GM19395 (cell line): ENCODE data around the gene GYPE.
A peak's percentile ranks its signal among the peaks of the same experiment; 100 is the strongest.
"Not testable (repeated sequence)": the region's sequence is repeated elsewhere in the genome, so short reads cannot be mapped to it uniquely, and the experiment has no call there.

Experiments
- ATAC-seq: cut with Tn5 transposase; IDR thresholded peaks from one replicate; pipeline ENCODE4 v1.9.1; 2021; ENCODE audit warnings: mild to moderate bottlenecking, moderate library complexity; ENCODE audit not compliant: unreplicated experiment

The GYPE gene

DNA sequence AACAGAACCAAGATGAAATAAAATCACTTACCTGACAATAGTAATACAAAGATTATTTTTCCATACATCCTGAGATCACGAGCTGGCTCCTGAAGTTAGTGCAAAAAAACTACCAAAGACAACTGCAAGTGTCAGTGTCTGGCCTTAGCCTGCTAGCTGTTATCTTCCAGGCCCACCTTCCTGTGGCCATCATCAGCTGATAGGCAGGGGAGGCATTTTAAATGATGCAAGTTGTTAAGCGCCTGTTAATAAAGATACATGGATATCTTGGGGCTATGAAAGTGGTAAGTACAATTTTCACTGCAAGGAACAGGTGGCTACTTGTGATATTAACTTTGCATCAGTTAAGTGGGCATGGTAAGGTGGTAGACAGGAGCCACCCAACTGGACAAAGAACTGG is at the start of gene GYPE:
Gene GYPE (minus strand): TSS at position 120 of the 400 bp plus-strand sequence. CDS start 52 bp downstream, at position 68.
- ATAC-seq, result not testable (repeated sequence)

GRCh38 chr4:143951458-143951972 is 46.2 kb upstream of the GYPE start:
- not testable (repeated sequence) for ATAC-seq

DNA sequence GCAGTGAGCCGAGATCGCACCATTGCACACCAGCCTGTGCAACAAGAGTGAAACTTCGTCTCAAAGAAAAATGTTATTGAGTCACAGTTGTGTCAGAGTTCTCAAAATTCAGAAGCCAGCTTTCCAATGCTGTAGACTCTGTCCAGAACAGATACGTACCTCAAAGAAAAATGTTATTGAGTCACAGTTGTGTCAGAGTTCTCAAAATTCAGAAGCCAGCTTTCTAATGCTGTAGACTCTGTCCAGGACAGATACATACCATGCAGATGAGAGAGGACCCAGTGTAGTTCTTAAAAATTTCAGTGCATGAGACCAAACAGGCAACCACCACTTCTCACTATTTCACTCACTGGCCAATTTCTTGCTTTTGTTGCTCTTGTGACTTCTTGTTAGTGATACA is 45.6 kb upstream of the GYPE start:
- ATAC-seq, result not testable (repeated sequence)

DNA sequence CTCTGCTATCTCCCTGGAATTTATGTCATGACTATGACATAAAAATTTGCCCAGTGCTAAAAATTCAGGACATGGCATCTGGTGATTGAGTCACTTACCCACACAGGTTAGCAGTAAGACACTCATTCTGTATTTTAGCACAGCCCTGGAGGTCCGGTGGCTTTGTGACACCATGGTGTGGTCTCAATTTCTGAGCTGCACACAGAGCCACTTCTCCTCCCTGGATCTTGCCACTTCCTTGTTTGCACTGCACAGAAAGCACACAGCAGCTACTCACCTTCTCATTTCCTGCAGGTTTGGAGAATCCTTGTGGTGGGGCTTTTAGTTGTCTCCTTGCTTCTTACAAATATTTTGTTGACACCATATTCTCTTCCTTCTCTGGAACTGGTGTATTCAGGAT is 44.8 kb upstream of the GYPE start:
- ATAC-seq, result not testable (repeated sequence)

- not testable (repeated sequence) for ATAC-seq
Measured at GRCh38 chr4:143947493-143947892, 42.1 kb upstream of the GYPE start.

- ATAC-seq, result not testable (repeated sequence)
Measured at GRCh38 chr4:143940708-143941107, 35.3 kb upstream of the GYPE start.

GRCh38 chr4:143939528-143939927 is 34.2 kb upstream of the GYPE start:
- ATAC-seq, result no peak

DNA sequence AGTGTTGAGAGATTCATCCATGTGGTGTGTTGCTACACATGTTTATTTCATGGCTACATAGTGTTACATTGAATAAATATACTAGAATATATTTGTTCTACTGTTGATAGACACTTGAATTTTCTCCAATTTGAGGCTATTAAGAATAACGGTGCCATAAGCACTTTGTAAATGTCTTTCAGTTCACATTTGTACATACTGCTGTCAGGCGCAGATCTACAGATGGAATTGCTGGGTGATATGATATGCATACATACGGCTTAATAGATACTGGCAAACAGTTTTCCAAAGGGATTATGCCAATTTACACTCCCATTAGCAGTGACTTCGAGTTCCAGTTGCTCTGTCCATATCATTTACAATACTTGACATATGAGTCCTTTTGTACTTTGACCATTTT is 33.5 kb upstream of the GYPE start:
- ATAC-seq, result not testable (repeated sequence)

GRCh38 chr4:143921181-143921580 is 15.8 kb upstream of the GYPE start:
- no peak for ATAC-seq

GRCh38 chr4:143916485-143916884 is 11.1 kb upstream of the GYPE start:
- not testable (repeated sequence) for ATAC-seq

DNA sequence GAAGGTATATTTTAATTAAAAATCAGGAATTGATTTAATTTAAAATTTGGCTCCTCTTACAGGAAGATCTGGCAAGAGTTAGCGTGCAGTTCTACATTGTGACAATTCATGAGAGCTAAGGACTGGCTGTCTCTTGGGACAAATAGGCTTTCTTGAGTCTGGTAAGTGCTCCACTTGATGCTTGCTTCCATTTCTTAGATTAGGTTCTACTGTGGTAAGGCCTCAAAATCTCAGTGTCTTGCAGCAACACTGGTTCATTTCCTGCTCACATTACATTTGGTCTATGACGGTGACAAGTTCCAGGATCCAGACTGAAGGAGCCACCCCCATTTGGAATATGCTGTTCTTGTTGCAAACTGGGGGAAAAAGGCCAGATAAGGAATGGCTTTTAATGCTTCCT is 7.1 kb upstream of the GYPE start:
- not testable (repeated sequence) for ATAC-seq

DNA sequence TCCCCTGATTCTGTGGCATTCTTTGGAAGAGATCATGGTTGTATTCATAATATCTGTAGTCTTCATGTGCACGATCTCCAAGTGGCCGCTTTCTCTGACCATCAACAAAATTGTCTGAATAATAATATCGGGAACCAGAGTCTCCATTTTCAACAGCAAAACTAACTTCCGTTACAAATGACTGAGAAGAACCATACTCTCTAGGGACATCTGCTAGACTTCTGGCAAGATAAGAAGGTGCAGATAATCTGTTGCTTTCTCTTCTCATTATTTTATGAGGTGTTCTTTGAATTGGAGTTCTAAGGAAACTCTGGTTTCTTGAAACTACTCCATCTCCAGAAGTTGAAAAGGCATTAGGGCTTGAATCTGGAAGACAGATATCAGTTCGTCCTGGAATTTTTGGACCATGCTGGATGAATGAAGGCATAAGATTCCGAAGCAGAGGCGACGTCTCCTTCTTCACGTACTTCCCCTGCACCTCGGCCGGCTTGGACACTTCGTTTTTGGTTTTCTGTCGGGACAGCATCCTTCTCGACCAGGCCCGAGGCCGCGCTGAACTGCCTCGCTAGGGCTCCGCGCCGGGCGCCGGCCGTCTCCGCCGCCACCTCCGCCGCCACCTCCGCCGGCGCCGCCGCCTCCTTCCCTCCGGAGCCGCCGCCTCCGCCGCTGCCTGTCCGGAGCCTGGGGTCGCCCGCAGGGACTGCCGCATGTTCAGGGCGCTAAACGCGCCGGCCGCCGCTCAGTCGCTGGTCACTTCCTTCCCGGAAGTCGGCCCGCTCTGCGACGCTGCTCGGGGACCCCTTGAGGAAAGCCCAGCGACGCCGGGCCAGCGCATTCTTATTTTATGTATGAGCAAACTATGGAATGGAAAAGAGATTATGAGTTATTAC is 6.4 kb upstream of the GYPE start:
- peak; percentile 59 for ATAC-seq

DNA sequence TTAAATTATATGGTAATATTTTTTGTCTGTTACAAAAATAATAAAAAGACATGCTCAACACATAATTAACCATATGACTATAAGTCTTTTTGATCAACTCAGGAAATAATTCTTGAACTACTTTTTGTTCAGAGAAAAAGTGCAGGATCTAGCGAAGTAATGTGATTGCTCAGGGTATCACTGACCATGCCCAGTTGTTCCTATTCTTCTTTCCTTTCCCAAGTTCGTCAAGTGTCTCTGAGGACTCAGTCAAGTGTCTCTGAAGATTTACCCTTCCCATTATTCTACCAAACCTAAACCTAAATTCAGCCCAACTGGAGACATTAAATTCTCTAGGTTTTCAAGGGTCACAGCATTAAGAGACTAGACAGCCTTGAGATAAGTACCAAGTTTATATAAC is 5.5 kb upstream of the GYPE start:
- not testable (repeated sequence) for ATAC-seq

GRCh38 chr4:143907811-143908210 is 2.5 kb upstream of the GYPE start:
- ATAC-seq, result peak; percentile 48

- not testable (repeated sequence) for ATAC-seq
Measured at GRCh38 chr4:143904431-143904830, 928 bp downstream of the GYPE start.

GRCh38 chr4:143890323-143890722 is 15.0 kb downstream of the GYPE start:
- ATAC-seq, result not testable (repeated sequence)

- not testable (repeated sequence) for ATAC-seq
Measured at GRCh38 chr4:143888189-143888588, 17.2 kb downstream of the GYPE start.

DNA sequence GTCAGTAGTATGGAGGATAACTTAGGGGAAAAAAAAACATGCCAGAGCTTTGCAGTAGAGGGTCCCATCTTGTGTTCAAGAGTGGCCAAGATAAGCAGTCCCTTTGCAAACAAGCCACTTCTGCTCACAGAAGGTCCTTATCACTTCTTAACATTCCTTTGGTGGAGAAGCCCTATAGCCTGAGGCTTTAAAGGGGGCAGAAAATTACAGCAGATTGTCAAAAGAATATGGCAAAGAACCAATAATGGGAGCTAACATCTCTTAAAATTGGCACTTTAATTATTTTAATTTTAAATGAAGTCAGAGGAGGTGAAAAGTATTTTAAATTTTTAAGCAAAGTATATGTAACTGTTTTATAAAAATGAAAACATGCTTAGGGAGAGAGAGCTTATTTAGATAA is 20.4 kb downstream of the GYPE start:
- not testable (repeated sequence) for ATAC-seq

DNA sequence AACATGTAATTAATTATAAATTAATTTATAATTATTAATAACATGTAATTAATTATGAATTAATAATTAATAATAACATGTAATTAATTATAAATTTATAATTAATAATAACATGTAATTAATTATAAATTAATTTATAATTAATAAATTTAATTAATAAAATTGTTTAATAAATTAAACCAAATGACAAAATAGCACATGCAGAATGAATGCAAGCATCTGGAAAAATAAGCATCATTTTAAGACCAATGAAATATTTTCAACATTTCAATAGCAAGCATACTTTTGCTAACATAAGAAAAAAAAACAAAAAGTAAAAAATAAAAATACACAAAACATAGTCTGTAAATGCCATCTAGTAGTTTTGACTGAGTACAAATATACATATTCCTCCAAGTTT is 21.8 kb downstream of the GYPE start:
- ATAC-seq, result no peak

GRCh38 chr4:143882892-143883291 is 22.5 kb downstream of the GYPE start:
- no peak for ATAC-seq

GRCh38 chr4:143879561-143879960 is 25.8 kb downstream of the GYPE start:
- ATAC-seq, result not testable (repeated sequence)

- not testable (repeated sequence) for ATAC-seq
Measured at GRCh38 chr4:143875357-143875756, 30.0 kb downstream of the GYPE start.
